ENCODE results near the gene BLTP2. TPM values are rescaled to one million over a fixed set of nuclear protein-coding genes. Genes with fewer than 3 reads are reported as not detected.

BLTP2 gene
- total RNA-seq = 52.9 TPM
- 10 to 100 TPM; 46.4 to 65.5 (median 51.5) TPM for polyA plus RNA-seq (ENCODE audit: insufficient read depth in 1 of 8, insufficient read length in 8 of 8, low replicate concordance in 1 of 8)
- long read RNA-seq, donor 1, partial matches to known transcripts = 0 of 2 reads
- long read RNA-seq, donor 1, other reads (novel, unspliced or antisense) = 0 of 2 reads
- long read RNA-seq, donor 2, full-length matches to known transcripts = 1 of 1 reads
- long read RNA-seq, donor 2, partial matches to known transcripts = 0 of 1 reads
- long read RNA-seq, donor 2, other reads (novel, unspliced or antisense) = 0 of 1 reads
- long read RNA-seq, donor 3, partial matches to known transcripts = 11 of 11 reads
- long read RNA-seq, donor 3, other reads (novel, unspliced or antisense) = 0 of 11 reads
- long read RNA-seq, donor 4, partial matches to known transcripts = 0 of 4 reads
- long read RNA-seq, donor 4, other reads (novel, unspliced or antisense) = 0 of 4 reads
- long read RNA-seq, donor 5, partial matches to known transcripts = 26 of 30 reads
- long read RNA-seq, donor 5, other reads (novel, unspliced or antisense) = 0 of 30 reads
- long read RNA-seq, donor 6, full-length matches to known transcripts = 4 of 12 reads
- long read RNA-seq, donor 6, partial matches to known transcripts = 8 of 12 reads
- long read RNA-seq, donor 6, other reads (novel, unspliced or antisense) = 0 of 12 reads
- long read RNA-seq, donor 7, partial matches to known transcripts = 0 of 3 reads
- long read RNA-seq, donor 7, other reads (novel, unspliced or antisense) = 0 of 3 reads
- long read RNA-seq, donor 8, partial matches to known transcripts = 0 of 2 reads
- long read RNA-seq, donor 8, other reads (novel, unspliced or antisense) = 0 of 2 reads
- long read RNA-seq, donor 9, partial matches to known transcripts = 0 of 4 reads
- long read RNA-seq, donor 9, other reads (novel, unspliced or antisense) = 0 of 4 reads
- long read RNA-seq, donor 10, partial matches to known transcripts = 0 of 5 reads
- long read RNA-seq, donor 10, other reads (novel, unspliced or antisense) = 0 of 5 reads
- long read RNA-seq, donor 11, partial matches to known transcripts = 0 of 2 reads
- long read RNA-seq, donor 11, other reads (novel, unspliced or antisense) = 0 of 2 reads

GRCh38 chr17:28644787-28645575 is at the start of gene BLTP2:
Gene BLTP2, minus strand, starts transcription at chr17:28645158. Its CDS starts 102 bp downstream, at chr17:28645056.
- Histone ChIP-seq H3K36me3 (ENCODE audit: control insufficient read depth, insufficient read depth, low read length) (peaks cover 44% of the 10 kb centered on the region), H3K4me3 (ENCODE audit: low read length) (peak within 1 kb of the TSS; percentile 87), H3K4me1 (ENCODE audit: control insufficient read depth, insufficient read depth, low read length) (peaks cover 28% of the 10 kb centered on the region), H3K9me3 (replicated peaks; ENCODE audit: control insufficient read depth, low read depth, low read length) (no peaks in the 10 kb centered on the region), H3K27ac (ENCODE audit: low read length) (peak within 1 kb of the TSS; percentile 98), H3K27me3 (ENCODE audit: control insufficient read depth, insufficient read depth, low read length) (no peaks in the 10 kb centered on the region)
- WGBS (ENCODE audit: insufficient coverage) = under 1% methylated on average over 85 of the region's 89 CpGs
- DNase-seq = peak; percentile 99

GRCh38 chr17:28693869-28694268 is 48.9 kb upstream of the BLTP2 start:
- WGBS (ENCODE audit: insufficient coverage) = 92% methylated on average over 1 of the region's 1 CpG
- H3K27ac ChIP-seq (ENCODE audit: low read length) = no peak overlapping the region
- no peak overlapping the region for H3K4me3 ChIP-seq (ENCODE audit: low read length)
- H3K36me3 ChIP-seq (ENCODE audit: control insufficient read depth, insufficient read depth, low read length) = peaks cover 95% of the 10 kb centered on the region
- no peaks in the 10 kb centered on the region for H3K27me3 ChIP-seq (ENCODE audit: control insufficient read depth, insufficient read depth, low read length)
- no peak for DNase-seq
- no peaks in the 10 kb centered on the region for H3K4me1 ChIP-seq (ENCODE audit: control insufficient read depth, insufficient read depth, low read length)
- no peaks in the 10 kb centered on the region for H3K9me3 ChIP-seq (replicated peaks; ENCODE audit: control insufficient read depth, low read depth, low read length)

- Histone ChIP-seq H3K4me1 (ENCODE audit: control insufficient read depth, insufficient read depth, low read length) (no peaks in the 10 kb centered on the region), H3K9me3 (replicated peaks; ENCODE audit: control insufficient read depth, low read depth, low read length) (no peaks in the 10 kb centered on the region), H3K27ac (ENCODE audit: low read length) (no peak overlapping the region), H3K27me3 (ENCODE audit: control insufficient read depth, insufficient read depth, low read length) (no peaks in the 10 kb centered on the region), H3K4me3 (ENCODE audit: low read length) (no peak overlapping the region), H3K36me3 (ENCODE audit: control insufficient read depth, insufficient read depth, low read length) (peaks cover 92% of the 10 kb centered on the region)
- DNase-seq = no peak
- WGBS (ENCODE audit: insufficient coverage) = 100% methylated on average over 1 of the region's 3 CpGs
Observed at GRCh38 chr17:28689011-28689410, 44.1 kb upstream of the BLTP2 start.

- no peaks in the 10 kb centered on the region for H3K4me1 ChIP-seq (ENCODE audit: control insufficient read depth, insufficient read depth, low read length)
- DNase-seq = no peak
- peaks cover 92% of the 10 kb centered on the region for H3K36me3 ChIP-seq (ENCODE audit: control insufficient read depth, insufficient read depth, low read length)
- no peak overlapping the region for H3K27ac ChIP-seq (ENCODE audit: low read length)
- H3K27me3 ChIP-seq (ENCODE audit: control insufficient read depth, insufficient read depth, low read length) = no peaks in the 10 kb centered on the region
- no peak overlapping the region for H3K4me3 ChIP-seq (ENCODE audit: low read length)
- no peaks in the 10 kb centered on the region for H3K9me3 ChIP-seq (replicated peaks; ENCODE audit: control insufficient read depth, low read depth, low read length)
- no CpG with 5 or more reads among the region's 4 CpGs for WGBS (ENCODE audit: insufficient coverage)
Observed at GRCh38 chr17:28688481-28688880, 43.5 kb upstream of the BLTP2 start.

GRCh38 chr17:28686296-28686695 is 41.3 kb upstream of the BLTP2 start:
- Histone ChIP-seq H3K4me3 (ENCODE audit: low read length) (no peak overlapping the region), H3K9me3 (replicated peaks; ENCODE audit: control insufficient read depth, low read depth, low read length) (no peaks in the 10 kb centered on the region), H3K27ac (ENCODE audit: low read length) (no peak overlapping the region), H3K4me1 (ENCODE audit: control insufficient read depth, insufficient read depth, low read length) (no peaks in the 10 kb centered on the region), H3K27me3 (ENCODE audit: control insufficient read depth, insufficient read depth, low read length) (no peaks in the 10 kb centered on the region), H3K36me3 (ENCODE audit: control insufficient read depth, insufficient read depth, low read length) (peaks cover 97% of the 10 kb centered on the region)
- DNase-seq = no peak
- WGBS (ENCODE audit: insufficient coverage) = 100% methylated on average over 1 of the region's 4 CpGs

GRCh38 chr17:28685366-28685765 is 40.4 kb upstream of the BLTP2 start:
- DNase-seq = no peak
- Histone ChIP-seq H3K4me3 (ENCODE audit: low read length) (no peak overlapping the region), H3K4me1 (ENCODE audit: control insufficient read depth, insufficient read depth, low read length) (no peaks in the 10 kb centered on the region), H3K27me3 (ENCODE audit: control insufficient read depth, insufficient read depth, low read length) (no peaks in the 10 kb centered on the region), H3K9me3 (replicated peaks; ENCODE audit: control insufficient read depth, low read depth, low read length) (no peaks in the 10 kb centered on the region), H3K27ac (ENCODE audit: low read length) (no peak overlapping the region), H3K36me3 (ENCODE audit: control insufficient read depth, insufficient read depth, low read length) (peaks cover 95% of the 10 kb centered on the region)
- no CpG with 5 or more reads among the region's 5 CpGs for WGBS (ENCODE audit: insufficient coverage)

- peak; percentile 63 for DNase-seq
- 44% methylated on average over 3 of the region's 3 CpGs for WGBS (ENCODE audit: insufficient coverage)
- H3K4me1 ChIP-seq (ENCODE audit: control insufficient read depth, insufficient read depth, low read length) = no peaks in the 10 kb centered on the region
- H3K4me3 ChIP-seq (ENCODE audit: low read length) = no peak overlapping the region
- no peak overlapping the region for H3K27ac ChIP-seq (ENCODE audit: low read length)
- H3K36me3 ChIP-seq (ENCODE audit: control insufficient read depth, insufficient read depth, low read length) = peaks cover 91% of the 10 kb centered on the region
- H3K9me3 ChIP-seq (replicated peaks; ENCODE audit: control insufficient read depth, low read depth, low read length) = no peaks in the 10 kb centered on the region
- no peaks in the 10 kb centered on the region for H3K27me3 ChIP-seq (ENCODE audit: control insufficient read depth, insufficient read depth, low read length)
Observed at GRCh38 chr17:28684963-28685362, 40.0 kb upstream of the BLTP2 start.

GRCh38 chr17:28682655-28683054 is 37.7 kb upstream of the BLTP2 start:
- WGBS (ENCODE audit: insufficient coverage) = 93% methylated on average over 7 of the region's 11 CpGs
- peaks cover 85% of the 10 kb centered on the region for H3K36me3 ChIP-seq (ENCODE audit: control insufficient read depth, insufficient read depth, low read length)
- no peaks in the 10 kb centered on the region for H3K27me3 ChIP-seq (ENCODE audit: control insufficient read depth, insufficient read depth, low read length)
- DNase-seq = no peak
- H3K4me1 ChIP-seq (ENCODE audit: control insufficient read depth, insufficient read depth, low read length) = no peaks in the 10 kb centered on the region
- H3K9me3 ChIP-seq (replicated peaks; ENCODE audit: control insufficient read depth, low read depth, low read length) = no peaks in the 10 kb centered on the region
- no peak overlapping the region for H3K4me3 ChIP-seq (ENCODE audit: low read length)
- no peak overlapping the region for H3K27ac ChIP-seq (ENCODE audit: low read length)

GRCh38 chr17:28675980-28676379 is 31.0 kb upstream of the BLTP2 start:
- Histone ChIP-seq H3K4me1 (ENCODE audit: control insufficient read depth, insufficient read depth, low read length) (no peaks in the 10 kb centered on the region), H3K27ac (ENCODE audit: low read length) (no peak overlapping the region), H3K27me3 (ENCODE audit: control insufficient read depth, insufficient read depth, low read length) (no peaks in the 10 kb centered on the region), H3K9me3 (replicated peaks; ENCODE audit: control insufficient read depth, low read depth, low read length) (no peaks in the 10 kb centered on the region), H3K36me3 (ENCODE audit: control insufficient read depth, insufficient read depth, low read length) (peaks cover 77% of the 10 kb centered on the region), H3K4me3 (ENCODE audit: low read length) (no peak overlapping the region)
- WGBS (ENCODE audit: insufficient coverage) = 85% methylated on average over 5 of the region's 7 CpGs
- no peak for DNase-seq
